WTC11 (cell line): Measurements from ENCODE around the gene CCNYL1. TPM values are rescaled to one million over a fixed set of nuclear protein-coding genes. Genes with fewer than 3 reads are reported as not detected.

Experiments
- ATAC-seq: fragments of 200-7000 bp; cut with Tn5 transposase; 2 replicates; pipeline ENCODE4 v1.10.0; 2021; ENCODE audit warnings: mild to moderate bottlenecking, moderate library complexity
- CTCF ChIA-PET: fragments of 300-600 bp; sonication (Branson Sonifier 250); formaldehyde crosslinking; loops from one replicate; lab custom pipeline; 2021; ENCODE audit warnings: antibody characterized with exemption; lab: Charles Lee
- POLR2A ChIA-PET: fragments of 350-600 bp; sonication (Branson Sonifier 250); formaldehyde crosslinking; loops from one replicate; lab custom pipeline; 2021; ENCODE audit warnings: antibody characterized with exemption; lab: Charles Lee
- DNase-seq: peaks from one replicate; pipeline ENCODE4 v3.0.0; 2021; ENCODE audit warnings: low spot score
- H3K27ac Mint-ChIP-seq: 2 replicates; pipeline ENCODE4 v1.8.0; 2021; ENCODE audit warnings: mixed read lengths
- H3K27me3 Mint-ChIP-seq: 2 replicates; pipeline ENCODE4 v1.8.0; 2021; ENCODE audit warnings: low read depth, mild to moderate bottlenecking, moderate library complexity, mixed read lengths
- H3K36me3 Mint-ChIP-seq: 2 replicates; pipeline ENCODE4 v1.8.0; 2021; ENCODE audit warnings: mixed read lengths
- H3K4me1 Mint-ChIP-seq: 2 replicates; pipeline ENCODE4 v1.8.0; 2022; ENCODE audit warnings: mixed read lengths
- H3K4me3 Mint-ChIP-seq: 2 replicates; pipeline ENCODE4 v1.8.0; 2021; ENCODE audit warnings: mild to moderate bottlenecking, moderate library complexity, mixed read lengths
- H3K9me3 Mint-ChIP-seq: 2 replicates; pipeline ENCODE4 v1.8.0; 2021; ENCODE audit warnings: mixed read lengths
- CDX4 ChIP-seq: fragments of 250-450 bp; sonication (Bioruptor Pico); IDR thresholded peaks from 2 replicates; pipeline ENCODE4 v1.9.0; 2021; ENCODE audit warnings: moderate library complexity, mild to moderate bottlenecking, inconsistent platforms, borderline replicate concordance
- CREM ChIP-seq: sonication (generic); formaldehyde crosslinking; IDR thresholded peaks from 2 replicates; pipeline ENCODE4 v1.8.1; 2022; ENCODE audit warnings: mild to moderate bottlenecking, missing genetic modification reagents, moderate library complexity
- E2F5 ChIP-seq: sonication (generic); formaldehyde crosslinking; IDR thresholded peaks from 2 replicates; pipeline ENCODE4 v1.8.1; 2022; ENCODE audit warnings: mild to moderate bottlenecking, moderate library complexity, missing genetic modification reagents
- HMGXB4 ChIP-seq: sonication (generic); formaldehyde crosslinking; IDR thresholded peaks from 2 replicates; pipeline ENCODE4 v1.8.1; 2023; ENCODE audit warnings: mild to moderate bottlenecking, moderate library complexity, missing genetic modification reagents
- KAT7 ChIP-seq: sonication (generic); formaldehyde crosslinking; IDR thresholded peaks from 2 replicates; pipeline ENCODE4 v1.8.1; 2023; ENCODE audit warnings: missing genetic modification reagents, mild to moderate bottlenecking, borderline replicate concordance
- MAX ChIP-seq: sonication (generic); formaldehyde crosslinking; IDR thresholded peaks from 2 replicates; pipeline ENCODE4 v1.8.0; 2022; ENCODE audit warnings: mild to moderate bottlenecking, missing genetic modification reagents
- MYBL2 ChIP-seq: sonication (generic); formaldehyde crosslinking; IDR thresholded peaks from 2 replicates; pipeline ENCODE4 v1.8.1; 2023; ENCODE audit warnings: mild to moderate bottlenecking, moderate library complexity, missing genetic modification reagents
- NFATC4 ChIP-seq: fragments of 250-450 bp; sonication (Bioruptor Pico); IDR thresholded peaks from 2 replicates; pipeline ENCODE4 v1.9.0; 2021; ENCODE audit warnings: mild to moderate bottlenecking
- NFYB ChIP-seq: sonication (generic); formaldehyde crosslinking; conservative IDR thresholded peaks from 2 replicates; pipeline ENCODE4 v1.8.0; 2022; ENCODE audit warnings: low read depth, missing genetic modification reagents
- OVOL2 ChIP-seq: fragments of 250-450 bp; sonication (Bioruptor Pico); IDR thresholded peaks from 2 replicates; pipeline ENCODE4 v1.9.0; 2021; ENCODE audit warnings: mild to moderate bottlenecking, borderline replicate concordance
- PRRX2 ChIP-seq: fragments of 250-450 bp; sonication (Bioruptor Pico); IDR thresholded peaks from 2 replicates; pipeline ENCODE4 v1.8.0; 2021; ENCODE audit warnings: mild to moderate bottlenecking
- SMAD4 ChIP-seq: sonication (generic); formaldehyde crosslinking; IDR thresholded peaks from 2 replicates; pipeline ENCODE4 v1.8.0; 2022; ENCODE audit warnings: mild to moderate bottlenecking, missing genetic modification reagents
- TCF7 ChIP-seq: sonication (generic); formaldehyde crosslinking; IDR thresholded peaks from 2 replicates; pipeline ENCODE4 v1.8.0; 2022; ENCODE audit warnings: mild to moderate bottlenecking, low read depth, missing genetic modification reagents, moderate library complexity
- USF1 ChIP-seq: sonication (generic); formaldehyde crosslinking; IDR thresholded peaks from 2 replicates; pipeline ENCODE4 v1.8.0; 2022; ENCODE audit warnings: mild to moderate bottlenecking, missing genetic modification reagents
- ZNF219 ChIP-seq: sonication (generic); formaldehyde crosslinking; IDR thresholded peaks from 2 replicates; pipeline ENCODE4 v1.8.0; 2023; ENCODE audit warnings: missing genetic modification reagents, mild to moderate bottlenecking, borderline replicate concordance
- ZNF416 ChIP-seq: fragments of 250-450 bp; sonication (Bioruptor Pico); IDR thresholded peaks from 2 replicates; pipeline ENCODE4 v1.9.0; 2021; ENCODE audit warnings: mild to moderate bottlenecking, inconsistent platforms
- ZSCAN18 ChIP-seq: fragments of 250-450 bp; sonication (Bioruptor Pico); IDR thresholded peaks from 2 replicates; pipeline ENCODE4 v2.1.2; 2022; ENCODE audit warnings: mild to moderate bottlenecking, moderate library complexity
- total RNA-seq: library from RNA; stranded (reverse); gene quantifications from 3 replicates; pipeline ENCODE4 v1.2.3, GENCODE V29; 2021

Gene CCNYL1
- total RNA-seq, 1 experiment from 2014 or later = 31.6 TPM

GRCh38 chr2:207704671-207705070 is 6.8 kb upstream of the CCNYL1 start (continued):
- no peak for TF ChIP-seq TCF7
- TF ChIP-seq USF1 (CRISPR knock-in tag) = no peak
- no peak for TF ChIP-seq OVOL2 (CRISPR knock-in tag)
- no peak for TF ChIP-seq NFYB (CRISPR knock-in tag)
- TF ChIP-seq SMAD4 (CRISPR knock-in tag) = no peak
- no peak for TF ChIP-seq ZNF219 (CRISPR knock-in tag)
- no peak for TF ChIP-seq E2F5 (CRISPR knock-in tag)
- no peak for TF ChIP-seq MAX (CRISPR knock-in tag)

- Mint-ChIP-seq H3K27me3 (no peaks in the 10 kb centered on the region), H3K9me3 (no peaks in the 10 kb centered on the region), H3K27ac (peak overlapping the region; percentile 14; the same call in 1 of the 2 replicates), H3K4me1 (peaks cover 14% of the 10 kb centered on the region), H3K36me3 (no peaks in the 10 kb centered on the region), H3K4me3 (no peak overlapping the region)
- CTCF ChIA-PET = interaction anchor here (0.7 to 3.7 kb wide), 3 partner anchors 15 to 81 kb away, joined by 3 to 15 read pairs (median 15); partner anchors contain the start of gene METTL21A
- POLR2A ChIA-PET = interaction anchor here (0.7 kb wide), 1 partner anchor 105 kb away, joined by 4 read pairs; no protein-coding TSS in a partner anchor
- TF ChIP-seq PRRX2 (CRISPR knock-in tag) (no peak), CDX4 (no peak), MYBL2 (CRISPR knock-in tag) (no peak), ZNF219 (CRISPR knock-in tag) (no peak)
- ATAC-seq = no peak
- no peak for DNase-seq
Observed at GRCh38 chr2:207706936-207707860, 4.2 kb upstream of the CCNYL1 start.

- Mint-ChIP-seq H3K4me1 (peaks cover 24% of the 10 kb centered on the region), H3K9me3 (no peaks in the 10 kb centered on the region), H3K27ac (peak overlapping the region; percentile 85), H3K4me3 (peak overlapping the region; percentile 99), H3K27me3 (no peaks in the 10 kb centered on the region), H3K36me3 (peaks cover 20% of the 10 kb centered on the region)
- TF ChIP-seq CREM (CRISPR knock-in tag) (no peak), NFATC4 (CRISPR knock-in tag) (no peak), ZNF416 (CRISPR knock-in tag) (0 out of 2 replicates have a peak, but pooled peaks have one; percentile 28), HMGXB4 (CRISPR knock-in tag) (peak; percentile 80; the same call in 1 of the 2 replicates), ZSCAN18 (CRISPR knock-in tag) (no peak), KAT7 (CRISPR knock-in tag) (0 out of 2 replicates have a peak, but pooled peaks have one; percentile 33)
- peak; percentile 9 for ATAC-seq
- peak; percentile 54 for DNase-seq
- ChIA-PET POLR2A (interaction anchor here (0.8 to 2.1 kb wide), 24 partner anchors 8 to 328 kb away, joined by 3 to 22 read pairs (median 4); partner anchors contain the start of genes FZD5 and METTL21A), CTCF (interaction anchor here (0.6 to 2.4 kb wide), 10 partner anchors 8 to 328 kb away, joined by 3 to 33 read pairs (median 5); partner anchors contain the start of genes FZD5 and METTL21A)
Observed at GRCh38 chr2:207711750-207712530, 500 bp downstream of the CCNYL1 start.
